ENCODE measurements around the gene CHRNA1. TPM values are rescaled to one million over a fixed set of nuclear protein-coding genes. Genes with fewer than 3 reads are reported as not detected.

CHRNA1 gene
- total RNA-seq, 2 experiments from 2014 or later = not detected

DNA sequence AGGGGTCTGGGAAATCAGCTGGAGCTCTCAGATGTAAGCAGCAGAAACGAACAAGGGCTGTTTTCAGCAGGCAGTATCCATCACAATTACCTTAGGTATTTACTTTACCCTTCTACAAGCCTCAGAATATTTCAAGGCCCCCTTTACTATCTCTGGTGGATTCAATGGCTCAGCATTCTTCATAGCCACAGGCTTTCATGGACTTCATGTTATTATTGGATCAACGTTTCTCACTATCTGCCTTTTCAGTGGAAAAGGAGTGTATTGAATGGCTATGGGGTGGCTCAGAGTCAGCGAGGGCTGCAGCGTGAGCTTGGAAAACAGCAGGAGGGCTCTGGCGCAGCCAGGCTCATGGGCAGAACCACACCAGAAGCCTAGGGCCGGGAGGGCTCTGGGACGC, 16.6 kb upstream of the CHRNA1 start:
- Mint-ChIP-seq H3K9me3 (ENCODE audit: insufficient read depth) (no peaks in the 10 kb centered on the region), H3K4me1 (ENCODE audit: low read depth) (peaks cover 47% of the 10 kb centered on the region), H3K27ac (no peak overlapping the region), H3K27me3 (ENCODE audit: low read depth) (no peaks in the 10 kb centered on the region), H3K36me3 (ENCODE audit: low read depth) (no peaks in the 10 kb centered on the region), H3K4me3 (no peak overlapping the region)
- ATAC-seq (no peak), DNase-seq (no peak)
- ChIA-PET POLR2A (no interaction called here), CTCF (interaction anchor here (1.7 to 2.5 kb wide), 3 partner anchors 9 to 32 kb away, joined by 5 to 11 read pairs (median 7); no protein-coding TSS in a partner anchor)

GRCh38 chr2:174780191-174780840, 16.0 kb upstream of the CHRNA1 start:
- H3K4me1 Mint-ChIP-seq (ENCODE audit: low read depth) = peaks cover 52% of the 10 kb centered on the region
- no peak for DNase-seq

DNA sequence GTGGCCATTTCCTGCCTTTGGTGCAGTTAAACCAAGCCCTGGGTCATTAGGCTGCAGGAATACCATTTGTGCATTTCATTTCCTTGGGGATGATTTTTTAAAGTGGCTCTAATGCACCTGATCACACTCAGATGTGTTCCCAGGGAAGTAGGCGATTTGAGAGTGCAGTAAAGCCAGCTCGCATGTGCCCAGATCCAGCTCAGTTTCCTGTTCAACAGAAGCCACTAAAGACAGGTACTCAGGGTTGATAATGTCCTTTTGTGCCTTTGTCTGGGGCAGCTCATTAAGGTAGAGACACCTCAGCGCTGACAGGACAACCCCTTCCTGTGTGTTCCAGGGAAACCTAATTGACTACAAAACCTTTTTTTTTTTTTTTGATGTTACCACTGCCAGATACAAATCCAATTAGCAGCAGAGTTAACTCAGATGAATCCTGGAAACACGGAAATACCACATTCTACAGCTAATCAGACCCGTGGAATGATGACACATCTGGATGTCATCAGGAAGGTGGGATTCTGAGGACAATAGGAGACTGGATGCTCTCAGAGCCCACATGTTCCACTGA, 15.2 kb upstream of the CHRNA1 start:
- no peak overlapping the region for H3K4me3 Mint-ChIP-seq
- no peaks in the 10 kb centered on the region for H3K36me3 Mint-ChIP-seq (ENCODE audit: low read depth)
- no peaks in the 10 kb centered on the region for H3K27me3 Mint-ChIP-seq (ENCODE audit: low read depth)
- no peaks in the 10 kb centered on the region for H3K9me3 Mint-ChIP-seq (ENCODE audit: insufficient read depth)
- no peak for DNase-seq
- H3K27ac Mint-ChIP-seq = peak overlapping the region; percentile 82
- no peak for ATAC-seq
- peaks cover 52% of the 10 kb centered on the region for H3K4me1 Mint-ChIP-seq (ENCODE audit: low read depth)
- CTCF ChIA-PET = interaction anchor here (1.4 to 9.9 kb wide), 2 partner anchors 31 to 80 kb away, joined by 5 to 89 read pairs; no protein-coding TSS in a partner anchor
- POLR2A ChIA-PET = interaction anchor here (0.6 kb wide), 2 partner anchors 66 to 79 kb away, joined by 8 read pairs; no protein-coding TSS in a partner anchor

More at GRCh38 chr2:174780191-174780840, 16.0 kb upstream of the CHRNA1 start:
- ChIA-PET POLR2A (no interaction called here), CTCF (interaction anchor here (1.4 to 2.5 kb wide), 4 partner anchors 9 to 31 kb away, joined by 5 to 11 read pairs (median 6); no protein-coding TSS in a partner anchor)
- no peak overlapping the region for H3K27ac Mint-ChIP-seq
- H3K36me3 Mint-ChIP-seq (ENCODE audit: low read depth) = no peaks in the 10 kb centered on the region
- ATAC-seq = no peak
- no peak overlapping the region for H3K4me3 Mint-ChIP-seq
- no peaks in the 10 kb centered on the region for H3K9me3 Mint-ChIP-seq (ENCODE audit: insufficient read depth)
- H3K27me3 Mint-ChIP-seq (ENCODE audit: low read depth) = no peaks in the 10 kb centered on the region

- CTCF ChIA-PET = interaction anchor here (0.9 to 9.9 kb wide), 5 partner anchors 14 to 206 kb away, joined by 3 to 89 read pairs (median 4); no protein-coding TSS in a partner anchor
- Mint-ChIP-seq H3K4me3 (peak overlapping the region; percentile 37), H3K27me3 (ENCODE audit: low read depth) (no peaks in the 10 kb centered on the region), H3K27ac (peak overlapping the region; percentile 82), H3K9me3 (ENCODE audit: insufficient read depth) (no peaks in the 10 kb centered on the region), H3K4me1 (ENCODE audit: low read depth) (peaks cover 52% of the 10 kb centered on the region), H3K36me3 (ENCODE audit: low read depth) (no peaks in the 10 kb centered on the region)
- POLR2A ChIA-PET = interaction anchor here (0.6 kb wide), 2 partner anchors 14 to 57 kb away, joined by 3 to 5 read pairs; no protein-coding TSS in a partner anchor
- peak; percentile 91 for ATAC-seq
- DNase-seq = peak; percentile 91
These were observed 14.1 kb upstream of the CHRNA1 start for GRCh38 chr2:174778085-174778981.

GRCh38 chr2:174777347-174778084, 13.2 kb upstream of the CHRNA1 start:
- CTCF ChIA-PET = interaction anchor here (0.9 to 9.9 kb wide), 9 partner anchors 15 to 394 kb away, joined by 3 to 89 read pairs (median 4); no protein-coding TSS in a partner anchor
- POLR2A ChIA-PET = interaction anchor here (0.6 to 0.7 kb wide), 3 partner anchors 13 to 221 kb away, joined by 3 to 5 read pairs (median 3); no protein-coding TSS in a partner anchor
- H3K4me1 Mint-ChIP-seq (ENCODE audit: low read depth) = peaks cover 52% of the 10 kb centered on the region
- H3K4me3 Mint-ChIP-seq = no peak overlapping the region
- H3K27me3 Mint-ChIP-seq (ENCODE audit: low read depth) = no peaks in the 10 kb centered on the region
- H3K36me3 Mint-ChIP-seq (ENCODE audit: low read depth) = no peaks in the 10 kb centered on the region
- H3K9me3 Mint-ChIP-seq (ENCODE audit: insufficient read depth) = no peaks in the 10 kb centered on the region
- H3K27ac Mint-ChIP-seq = peak overlapping the region; percentile 82
- DNase-seq = no peak
- no peak for ATAC-seq

DNA sequence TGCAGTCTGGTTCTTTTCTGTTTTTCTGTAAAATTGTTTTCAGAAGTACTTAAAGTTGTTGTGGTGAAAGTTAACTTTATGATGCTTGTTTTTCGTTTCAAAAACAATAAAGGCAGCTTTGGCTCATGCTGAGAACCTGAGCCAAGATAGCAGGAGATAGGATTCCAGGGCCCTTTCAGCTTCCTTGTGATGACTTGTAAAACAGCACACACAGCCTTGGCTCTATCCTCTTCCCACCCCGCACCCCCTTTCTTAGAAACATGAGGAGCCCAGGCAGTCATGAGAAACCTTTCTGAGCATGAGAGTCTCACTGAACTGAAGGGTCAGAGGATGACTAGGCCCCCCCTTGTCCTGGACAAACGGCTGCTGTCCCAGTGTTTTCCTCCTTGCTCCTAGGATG, 12.4 kb upstream of the CHRNA1 start:
- Mint-ChIP-seq H3K27ac (peak overlapping the region; percentile 35), H3K9me3 (ENCODE audit: insufficient read depth) (no peaks in the 10 kb centered on the region), H3K36me3 (ENCODE audit: low read depth) (no peaks in the 10 kb centered on the region), H3K4me3 (no peak overlapping the region), H3K27me3 (ENCODE audit: low read depth) (no peaks in the 10 kb centered on the region), H3K4me1 (ENCODE audit: low read depth) (peaks cover 56% of the 10 kb centered on the region)
- ATAC-seq = no peak
- CTCF ChIA-PET = interaction anchor here (0.9 to 9.9 kb wide), 9 partner anchors 10 to 395 kb away, joined by 3 to 89 read pairs (median 4); no protein-coding TSS in a partner anchor
- no peak for DNase-seq
- POLR2A ChIA-PET = no interaction called here

- H3K4me1 Mint-ChIP-seq (ENCODE audit: low read depth) = peaks cover 56% of the 10 kb centered on the region
- no peaks in the 10 kb centered on the region for H3K9me3 Mint-ChIP-seq (ENCODE audit: insufficient read depth)
- DNase-seq = no peak
- H3K27me3 Mint-ChIP-seq (ENCODE audit: low read depth) = no peaks in the 10 kb centered on the region
- no peaks in the 10 kb centered on the region for H3K36me3 Mint-ChIP-seq (ENCODE audit: low read depth)
- CTCF ChIA-PET = interaction anchor here (0.9 to 9.9 kb wide), 7 partner anchors 11 to 396 kb away, joined by 3 to 89 read pairs (median 3); no protein-coding TSS in a partner anchor
- H3K4me3 Mint-ChIP-seq = no peak overlapping the region
- H3K27ac Mint-ChIP-seq = no peak overlapping the region
- POLR2A ChIA-PET = interaction anchor here (1.2 kb wide), 1 partner anchor 25 kb away, joined by 4 read pairs; no protein-coding TSS in a partner anchor
- ATAC-seq = no peak
These were observed 12.0 kb upstream of the CHRNA1 start for GRCh38 chr2:174776223-174776622.

DNA sequence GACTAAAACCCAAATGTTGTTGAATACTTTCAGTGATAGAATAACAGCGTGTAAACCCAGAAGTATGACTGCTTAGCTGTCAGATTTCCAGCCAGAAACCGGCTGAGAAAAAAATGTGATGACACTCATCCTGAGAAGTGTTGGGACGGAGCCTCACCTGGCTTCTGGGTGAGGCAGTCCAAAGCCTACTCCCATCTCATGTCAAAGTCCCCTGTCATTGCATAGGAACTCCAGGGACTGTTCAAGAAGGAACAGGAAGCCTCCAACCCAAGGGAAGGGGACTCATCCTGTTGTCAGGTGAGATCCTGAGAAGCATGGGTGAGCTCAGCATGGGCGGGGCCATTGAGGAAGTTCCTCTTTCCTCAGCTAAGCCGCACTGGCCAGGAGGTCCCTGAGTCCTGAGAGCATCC, 11.3 kb upstream of the CHRNA1 start:
- ATAC-seq (no peak), DNase-seq (no peak)
- H3K9me3 Mint-ChIP-seq (ENCODE audit: insufficient read depth) = no peaks in the 10 kb centered on the region
- no peak overlapping the region for H3K4me3 Mint-ChIP-seq
- CTCF ChIA-PET = interaction anchor here (0.6 to 9.9 kb wide), 10 partner anchors 11 to 405 kb away, joined by 3 to 89 read pairs (median 3); no protein-coding TSS in a partner anchor
- no peaks in the 10 kb centered on the region for H3K27me3 Mint-ChIP-seq (ENCODE audit: low read depth)
- peaks cover 55% of the 10 kb centered on the region for H3K4me1 Mint-ChIP-seq (ENCODE audit: low read depth)
- POLR2A ChIA-PET = interaction anchor here (1.2 kb wide), 1 partner anchor 24 kb away, joined by 4 read pairs; no protein-coding TSS in a partner anchor
- H3K36me3 Mint-ChIP-seq (ENCODE audit: low read depth) = no peaks in the 10 kb centered on the region
- no peak overlapping the region for H3K27ac Mint-ChIP-seq

DNA sequence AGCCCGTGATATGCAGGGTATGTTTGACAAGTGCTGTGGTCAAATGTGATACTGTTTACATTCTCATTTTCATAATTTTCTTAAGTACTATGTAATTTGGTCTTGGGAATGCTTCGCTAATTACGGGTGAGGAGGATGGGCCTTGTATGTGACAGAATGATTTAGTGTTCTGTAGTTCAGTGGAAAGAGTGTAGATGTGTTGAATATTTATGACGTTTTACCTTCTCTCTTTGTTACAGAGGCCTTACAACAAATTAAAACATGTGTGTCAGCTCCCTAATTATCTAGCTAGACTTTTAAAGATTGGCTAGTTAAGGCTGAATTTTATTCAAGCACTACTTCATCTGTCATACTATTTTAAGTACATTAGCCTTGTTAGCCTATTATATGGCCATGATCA, 10.6 kb upstream of the CHRNA1 start:
- H3K27me3 Mint-ChIP-seq (ENCODE audit: low read depth) = no peaks in the 10 kb centered on the region
- ChIA-PET CTCF (interaction anchor here (0.6 to 9.9 kb wide), 6 partner anchors 12 to 210 kb away, joined by 3 to 89 read pairs (median 4); no protein-coding TSS in a partner anchor), POLR2A (interaction anchor here (1.2 kb wide), 1 partner anchor 24 kb away, joined by 4 read pairs; no protein-coding TSS in a partner anchor)
- H3K9me3 Mint-ChIP-seq (ENCODE audit: insufficient read depth) = no peaks in the 10 kb centered on the region
- H3K4me3 Mint-ChIP-seq = no peak overlapping the region
- DNase-seq (no peak), ATAC-seq (no peak)
- peaks cover 48% of the 10 kb centered on the region for H3K4me1 Mint-ChIP-seq (ENCODE audit: low read depth)
- H3K27ac Mint-ChIP-seq = no peak overlapping the region
- H3K36me3 Mint-ChIP-seq (ENCODE audit: low read depth) = no peaks in the 10 kb centered on the region

DNA sequence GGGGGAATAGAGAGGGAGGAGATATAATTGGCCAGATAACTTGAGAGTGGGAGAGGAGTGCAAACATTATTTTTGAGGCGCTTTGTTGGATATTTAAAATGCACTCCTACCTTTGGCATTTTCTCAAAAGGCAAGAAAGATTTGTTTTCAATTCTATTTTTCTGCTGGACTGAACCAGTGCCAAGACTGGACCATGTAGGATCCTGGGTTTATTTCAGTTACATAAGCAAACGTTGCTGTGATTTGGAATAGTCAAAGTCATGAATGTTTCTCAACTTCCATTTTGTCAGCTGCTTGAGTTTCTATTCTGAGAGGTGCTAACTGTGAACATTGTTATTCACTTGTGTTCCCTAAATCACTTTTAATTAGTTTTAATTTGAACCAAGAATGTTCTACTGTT, 8.9 kb upstream of the CHRNA1 start:
- H3K4me3 Mint-ChIP-seq = no peak overlapping the region
- ATAC-seq (no peak), DNase-seq (no peak)
- POLR2A ChIA-PET = no interaction called here
- H3K27ac Mint-ChIP-seq = no peak overlapping the region
- peaks cover 31% of the 10 kb centered on the region for H3K4me1 Mint-ChIP-seq (ENCODE audit: low read depth)
- no peaks in the 10 kb centered on the region for H3K9me3 Mint-ChIP-seq (ENCODE audit: insufficient read depth)
- no peaks in the 10 kb centered on the region for H3K36me3 Mint-ChIP-seq (ENCODE audit: low read depth)
- peaks cover 4% of the 10 kb centered on the region for H3K27me3 Mint-ChIP-seq (ENCODE audit: low read depth)
- CTCF ChIA-PET = interaction anchor here (1.0 to 9.9 kb wide), 8 partner anchors 22 to 218 kb away, joined by 3 to 89 read pairs (median 21); no protein-coding TSS in a partner anchor

Data from activated CD8-positive, alpha-beta T cell treated with anti-CD3 and anti-CD28 coated beads, Interleukin-2, amount 10 ng/mL, durations not matched to agents 7 days and 5 days (primary cell).